Mesothelial cell of epicardium (in vitro differentiated cells): ENCODE measurements around the gene CLIC5. TPM values are rescaled to one million over a fixed set of nuclear protein-coding genes. Genes with fewer than 3 reads are reported as not detected.

Source experiments
- DNase-seq, 2 experiments: peaks; one replicate each; pipeline ENCODE4 v3.0.0; 2021; ENCODE audit warnings: low spot score in 2 of 2; ENCODE audit not compliant: unreplicated experiment in 2 of 2
- H3K27ac Mint-ChIP-seq: 2 replicates; pipeline ENCODE4 v1.8.0; 2021; ENCODE audit warnings: mixed read lengths
- H3K27me3 Mint-ChIP-seq: 2 replicates; pipeline ENCODE4 v1.8.0; 2021; ENCODE audit warnings: low read depth, mixed read lengths
- H3K36me3 Mint-ChIP-seq: 2 replicates; pipeline ENCODE4 v1.8.0; 2021; ENCODE audit warnings: mixed read lengths
- H3K4me1 Mint-ChIP-seq: 2 replicates; pipeline ENCODE4 v1.8.0; 2021; ENCODE audit warnings: mixed read lengths
- H3K4me3 Mint-ChIP-seq: 2 replicates; pipeline ENCODE4 v1.8.0; 2021; ENCODE audit warnings: mild to moderate bottlenecking, moderate library complexity, mixed read lengths
- H3K9me3 Mint-ChIP-seq: 2 replicates; pipeline ENCODE4 v1.8.0; 2021; ENCODE audit warnings: mixed read lengths
- total RNA-seq: library from RNA; stranded (reverse); gene quantifications from 3 replicates; pipeline ENCODE4 v1.2.1, GENCODE V29; 2021
- TF ChIP-seq, protein P1 (sequence below): fragments of 200-600 bp; sonication (generic); IDR thresholded peaks from one replicate; pipeline ENCODE4 v1.5.0; 2021; ENCODE audit warnings: antibody characterized with exemption; ENCODE audit not compliant: unreplicated experiment

The CLIC5 gene
- total RNA-seq, 1 donor from 2014 or later = 1.8 TPM

DNA sequence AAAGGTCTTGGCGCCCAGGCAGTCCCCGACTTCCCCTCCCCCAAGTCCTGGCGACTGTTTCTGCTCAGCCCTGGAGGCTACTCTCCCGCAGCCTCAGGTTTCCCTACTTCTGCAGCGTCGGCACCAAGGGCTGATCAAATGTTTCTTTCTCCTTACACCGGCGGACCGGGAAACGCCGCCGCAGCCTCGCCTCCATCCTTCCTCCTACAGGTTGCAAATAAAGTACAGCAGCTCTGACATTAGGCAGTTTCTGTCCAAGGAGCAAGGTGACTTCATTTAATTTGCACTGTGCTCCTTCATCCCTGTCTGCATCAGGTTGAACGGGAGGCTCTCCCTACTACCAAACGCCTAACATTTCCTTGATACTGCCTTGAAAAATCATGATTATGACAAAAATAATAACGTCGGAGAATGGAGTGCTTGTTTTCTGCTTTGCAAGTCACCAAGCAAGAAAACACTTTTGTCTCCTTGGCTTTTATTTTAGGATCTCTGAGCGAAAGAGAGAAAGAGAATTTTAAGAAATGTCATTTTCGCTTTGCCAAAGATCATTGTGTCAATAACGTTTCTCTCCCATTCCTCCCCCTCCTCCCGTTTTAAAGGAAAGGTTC, 1.0 kb downstream of the CLIC5 start:
- peak in 1 of 2 experiments; percentile 42 for DNase-seq
- peaks cover 23% of the 10 kb centered on the region for H3K4me1 Mint-ChIP-seq
- H3K27me3 Mint-ChIP-seq = peaks cover 65% of the 10 kb centered on the region
- H3K27ac Mint-ChIP-seq = no peak overlapping the region
- H3K36me3 Mint-ChIP-seq = no peaks in the 10 kb centered on the region
- TF ChIP-seq, protein P1, sequence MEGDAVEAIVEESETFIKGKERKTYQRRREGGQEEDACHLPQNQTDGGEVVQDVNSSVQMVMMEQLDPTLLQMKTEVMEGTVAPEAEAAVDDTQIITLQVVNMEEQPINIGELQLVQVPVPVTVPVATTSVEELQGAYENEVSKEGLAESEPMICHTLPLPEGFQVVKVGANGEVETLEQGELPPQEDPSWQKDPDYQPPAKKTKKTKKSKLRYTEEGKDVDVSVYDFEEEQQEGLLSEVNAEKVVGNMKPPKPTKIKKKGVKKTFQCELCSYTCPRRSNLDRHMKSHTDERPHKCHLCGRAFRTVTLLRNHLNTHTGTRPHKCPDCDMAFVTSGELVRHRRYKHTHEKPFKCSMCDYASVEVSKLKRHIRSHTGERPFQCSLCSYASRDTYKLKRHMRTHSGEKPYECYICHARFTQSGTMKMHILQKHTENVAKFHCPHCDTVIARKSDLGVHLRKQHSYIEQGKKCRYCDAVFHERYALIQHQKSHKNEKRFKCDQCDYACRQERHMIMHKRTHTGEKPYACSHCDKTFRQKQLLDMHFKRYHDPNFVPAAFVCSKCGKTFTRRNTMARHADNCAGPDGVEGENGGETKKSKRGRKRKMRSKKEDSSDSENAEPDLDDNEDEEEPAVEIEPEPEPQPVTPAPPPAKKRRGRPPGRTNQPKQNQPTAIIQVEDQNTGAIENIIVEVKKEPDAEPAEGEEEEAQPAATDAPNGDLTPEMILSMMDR = no peak
- H3K4me3 Mint-ChIP-seq = peak overlapping the region; percentile 69
- H3K9me3 Mint-ChIP-seq = no peaks in the 10 kb centered on the region

DNA sequence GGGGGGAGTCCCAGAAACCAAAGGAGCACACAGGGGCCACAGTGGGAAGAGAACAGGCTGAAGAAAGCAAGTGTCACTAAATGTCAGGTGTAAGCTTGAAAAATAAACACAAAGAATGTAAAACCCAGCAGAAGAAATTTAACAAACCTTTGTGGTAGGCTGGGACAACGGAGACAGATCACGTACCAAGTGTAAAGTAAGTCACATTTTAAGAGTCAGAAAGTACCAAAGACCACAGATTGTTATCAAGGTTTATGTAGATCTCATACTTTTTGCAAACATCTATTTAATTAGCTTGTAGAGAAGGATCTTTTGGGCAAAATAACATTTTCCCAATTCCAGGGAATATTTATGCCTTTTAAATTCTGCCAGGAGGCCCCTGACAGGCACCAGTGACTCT, 1.6 kb downstream of the CLIC5 start:
- TF ChIP-seq, protein P1 = no peak
- peak overlapping the region; percentile 69 for H3K4me3 Mint-ChIP-seq
- H3K27me3 Mint-ChIP-seq = peaks cover 67% of the 10 kb centered on the region
- no peak overlapping the region for H3K27ac Mint-ChIP-seq
- DNase-seq = no peak
- no peaks in the 10 kb centered on the region for H3K9me3 Mint-ChIP-seq
- H3K36me3 Mint-ChIP-seq = no peaks in the 10 kb centered on the region
- H3K4me1 Mint-ChIP-seq = peaks cover 23% of the 10 kb centered on the region

DNA sequence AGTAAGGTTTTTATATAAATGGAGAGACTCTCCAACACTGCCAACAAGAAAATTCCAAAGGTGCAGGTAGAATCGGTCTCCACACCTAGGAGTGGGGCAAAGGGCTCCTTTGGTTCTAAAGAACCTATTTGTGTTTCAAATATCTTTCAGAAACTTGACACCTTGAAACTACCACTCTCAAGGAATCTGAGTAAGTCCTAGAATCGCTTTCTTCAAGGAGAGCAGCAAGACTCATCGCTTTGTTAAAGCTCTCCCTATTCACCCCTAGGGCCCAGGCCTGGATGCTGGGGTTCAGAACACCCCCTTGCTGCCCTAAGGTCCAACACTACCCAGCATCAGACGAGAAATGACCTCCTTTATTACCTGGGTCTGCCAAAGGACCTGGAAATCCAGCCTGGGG, 2.0 kb downstream of the CLIC5 start:
- TF ChIP-seq, protein P1 = no peak
- no peak overlapping the region for H3K27ac Mint-ChIP-seq
- DNase-seq = no peak
- no peaks in the 10 kb centered on the region for H3K36me3 Mint-ChIP-seq
- no peak overlapping the region for H3K4me3 Mint-ChIP-seq
- no peaks in the 10 kb centered on the region for H3K9me3 Mint-ChIP-seq
- peaks cover 23% of the 10 kb centered on the region for H3K4me1 Mint-ChIP-seq
- H3K27me3 Mint-ChIP-seq = peaks cover 67% of the 10 kb centered on the region

DNA sequence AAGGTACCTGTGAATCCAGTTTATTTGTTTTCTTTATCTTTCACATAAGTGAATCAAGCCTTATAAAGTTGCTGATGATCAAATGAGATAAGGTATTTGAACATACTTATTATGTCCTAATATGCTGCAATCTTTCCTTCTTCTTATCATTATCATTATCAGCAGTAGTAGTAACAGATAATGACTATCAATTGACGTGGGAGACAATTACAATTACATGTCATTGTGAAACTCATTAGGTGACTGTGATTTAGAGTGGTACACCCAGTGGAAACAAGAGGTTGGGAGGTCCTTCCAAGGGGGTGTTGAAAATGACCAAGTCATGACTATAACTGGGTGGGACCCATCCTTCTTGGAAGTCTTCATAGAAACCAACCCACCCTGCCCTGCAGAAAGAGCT, 2.8 kb downstream of the CLIC5 start:
- no peak overlapping the region for H3K4me3 Mint-ChIP-seq
- H3K36me3 Mint-ChIP-seq = no peaks in the 10 kb centered on the region
- TF ChIP-seq, protein P1 = no peak
- no peak for DNase-seq
- H3K27me3 Mint-ChIP-seq = peaks cover 59% of the 10 kb centered on the region
- no peaks in the 10 kb centered on the region for H3K9me3 Mint-ChIP-seq
- peaks cover 23% of the 10 kb centered on the region for H3K4me1 Mint-ChIP-seq
- no peak overlapping the region for H3K27ac Mint-ChIP-seq

- TF ChIP-seq, protein P1 = no peak
- no peak for DNase-seq
- Mint-ChIP-seq H3K4me1 (peaks cover 23% of the 10 kb centered on the region), H3K36me3 (no peaks in the 10 kb centered on the region), H3K27ac (peak overlapping the region; percentile 43), H3K27me3 (peaks cover 48% of the 10 kb centered on the region), H3K9me3 (no peaks in the 10 kb centered on the region), H3K4me3 (no peak overlapping the region)
These were observed 4.2 kb downstream of the CLIC5 start for GRCh38 chr6:46011188-46012085.
